Renal pelvis (tissue), 4 donors: ENCODE measurements around the gene SMC6. TPM values are rescaled to one million over a fixed set of nuclear protein-coding genes. Genes with fewer than 3 reads are reported as not detected.

Source experiments
- DNase-seq: peaks from one replicate; pipeline ENCODE4 v3.0.0-alpha.2; 2013
- polyA plus RNA-seq, 3 donors: library from polyadenylated mRNA; unstranded; fragments of 120-200 nt; gene quantifications; one replicate each; pipeline ENCODE4 v1.2.1, GENCODE V29; 2013; ENCODE audit not compliant: insufficient read length in 3 of 3

The SMC6 gene
- polyA plus RNA-seq, 3 donors, result 31.6 to 39.4 (median 35.1) TPM

DNA sequence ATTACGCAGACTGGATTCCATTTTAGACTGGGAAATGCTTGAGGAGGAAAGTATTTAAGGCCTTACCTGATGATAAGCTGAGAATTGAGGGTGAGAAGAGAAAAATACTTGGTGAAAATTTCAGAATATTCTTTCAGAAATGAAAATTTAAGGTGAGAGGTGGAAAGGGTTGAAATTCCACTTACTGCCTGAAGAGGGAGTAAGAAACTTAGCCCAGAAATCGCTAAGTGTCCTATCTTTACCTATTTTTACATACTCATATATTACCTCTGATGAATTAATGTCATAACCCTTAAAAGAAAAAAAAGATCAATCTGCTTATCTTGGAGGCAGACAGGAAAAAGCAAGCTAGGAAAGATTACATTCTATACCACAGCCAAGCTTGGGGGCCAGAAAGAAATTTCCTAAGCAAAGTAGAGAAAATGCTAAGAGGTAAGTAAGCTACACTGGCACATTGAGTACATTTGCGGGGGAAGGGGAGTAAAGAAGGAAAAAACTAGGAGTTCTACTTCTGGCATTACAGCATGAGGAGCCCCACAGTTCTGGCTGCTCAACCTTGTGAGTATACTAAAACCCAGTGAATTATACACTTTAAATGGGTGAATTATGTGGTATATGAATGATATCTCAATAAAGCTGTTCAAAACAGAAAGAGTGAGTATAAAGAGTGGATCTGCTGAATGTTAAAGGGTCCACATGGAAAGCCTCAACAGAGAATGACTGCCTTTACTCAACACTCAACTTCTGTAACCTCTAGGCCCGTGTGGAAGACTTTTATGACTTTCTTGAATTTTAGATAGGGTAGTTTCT is 33.8 kb downstream of the SMC6 start:
- DNase-seq, result no peak

DNA sequence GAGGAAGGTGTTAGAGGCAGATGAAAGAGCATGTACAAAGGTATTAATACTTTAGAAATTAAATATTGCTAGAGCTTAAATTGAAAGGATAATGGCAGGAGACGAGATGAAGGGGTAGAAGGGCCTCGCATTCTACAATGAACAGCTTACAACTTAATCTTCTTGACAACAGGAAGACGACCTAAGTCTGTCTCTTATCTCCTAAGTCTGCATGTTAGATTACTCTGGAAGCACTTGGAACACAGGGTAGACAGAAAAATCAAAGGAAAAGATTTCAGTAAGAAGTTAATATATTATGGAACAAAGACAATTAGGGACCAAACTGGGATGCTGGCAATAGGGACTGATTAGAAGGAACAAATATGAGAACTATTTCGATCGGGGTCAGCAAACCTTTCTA is 34.9 kb downstream of the SMC6 start:
- no peak for DNase-seq

DNA sequence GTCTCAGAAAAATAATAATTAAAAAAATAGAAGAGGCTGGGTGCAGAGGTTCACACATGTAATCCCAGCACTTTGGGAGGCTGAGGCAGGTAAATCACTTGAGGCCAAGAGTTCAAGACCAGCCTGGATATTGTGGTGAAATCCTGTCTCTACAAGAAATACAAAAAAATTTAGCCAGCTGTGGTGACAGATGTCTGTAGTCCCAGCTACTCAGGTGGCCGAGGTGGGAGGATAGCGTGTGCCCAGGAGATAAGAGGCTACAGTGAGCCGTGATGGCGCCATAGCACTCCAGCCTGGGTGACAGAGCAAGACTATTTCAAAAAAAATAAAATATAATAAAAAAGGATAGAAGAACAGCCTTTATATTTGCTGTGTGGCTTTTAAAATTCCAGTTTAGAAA is 35.9 kb downstream of the SMC6 start:
- no peak for DNase-seq

DNA sequence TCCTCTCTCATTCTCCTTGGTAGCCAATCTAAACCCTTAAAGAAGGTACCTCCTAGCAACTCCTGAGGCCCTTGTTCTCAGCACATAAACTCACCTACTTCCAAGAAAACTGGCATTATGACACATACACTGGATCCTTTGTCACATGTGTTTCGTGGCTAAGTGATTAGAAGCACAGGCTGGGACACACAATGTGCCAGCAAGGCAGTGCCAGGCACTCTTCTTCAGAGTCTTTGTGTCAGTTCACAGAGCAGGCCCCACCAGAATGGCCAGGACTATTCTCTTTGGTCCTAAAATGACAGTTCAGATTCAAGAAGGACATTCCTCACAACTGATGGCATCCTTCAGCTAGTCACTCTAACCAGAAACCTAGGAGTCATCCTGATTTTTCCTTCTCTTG is 40.3 kb downstream of the SMC6 start:
- no peak for DNase-seq

DNA sequence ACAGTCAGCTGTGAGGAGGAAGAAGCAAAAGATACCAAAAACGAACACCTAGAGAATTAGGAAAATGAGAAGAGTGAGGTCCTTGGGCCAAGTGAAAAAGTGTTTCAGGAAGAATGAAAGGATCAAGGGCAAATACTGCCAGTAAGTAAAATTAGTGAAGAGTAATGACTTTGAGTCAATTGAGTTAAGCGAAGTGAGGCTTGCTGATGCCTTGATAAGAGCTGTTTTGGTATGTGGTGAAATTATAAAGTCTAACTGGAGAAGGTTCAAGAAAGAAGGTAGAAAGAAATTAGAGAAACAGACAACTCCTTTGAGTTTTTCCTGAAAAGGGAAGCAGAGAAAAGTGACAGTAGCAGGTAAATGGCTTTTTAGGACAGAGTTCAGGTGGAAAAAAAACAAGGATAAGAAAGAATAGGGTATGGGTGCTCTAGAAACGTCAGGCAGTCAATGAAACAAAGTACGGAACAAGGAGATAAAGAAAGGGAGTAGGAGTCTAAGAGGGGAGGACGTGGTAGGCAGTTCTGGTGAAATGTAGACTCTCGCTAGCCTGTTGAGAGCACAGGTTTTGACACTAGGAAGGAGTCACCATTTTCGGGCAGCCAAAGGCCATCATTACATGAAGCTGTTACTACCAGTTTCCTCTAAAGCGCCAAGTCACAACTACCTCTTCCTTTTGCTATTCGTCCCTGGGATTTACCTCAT is 42.9 kb downstream of the SMC6 start:
- no peak for DNase-seq

DNA sequence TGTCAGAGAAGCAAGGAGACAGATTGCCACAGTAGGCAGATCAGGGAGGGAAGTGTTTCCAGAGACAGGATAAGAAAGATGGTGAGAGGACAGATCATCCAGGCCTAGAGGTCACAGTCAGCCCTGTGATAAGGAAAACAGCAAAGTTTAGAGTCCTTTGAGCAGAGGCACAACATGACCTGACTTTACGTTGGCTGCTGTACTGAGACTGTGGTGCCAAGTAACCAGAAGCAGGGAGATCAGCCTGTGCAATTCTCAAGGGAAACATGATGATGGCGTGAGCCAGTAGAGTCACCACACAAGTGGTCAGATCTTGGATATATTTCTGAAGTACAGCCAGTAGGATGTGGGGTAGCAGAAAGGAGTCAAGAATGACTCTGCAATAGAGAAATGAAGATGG is 43.7 kb downstream of the SMC6 start:
- DNase-seq, result no peak

DNA sequence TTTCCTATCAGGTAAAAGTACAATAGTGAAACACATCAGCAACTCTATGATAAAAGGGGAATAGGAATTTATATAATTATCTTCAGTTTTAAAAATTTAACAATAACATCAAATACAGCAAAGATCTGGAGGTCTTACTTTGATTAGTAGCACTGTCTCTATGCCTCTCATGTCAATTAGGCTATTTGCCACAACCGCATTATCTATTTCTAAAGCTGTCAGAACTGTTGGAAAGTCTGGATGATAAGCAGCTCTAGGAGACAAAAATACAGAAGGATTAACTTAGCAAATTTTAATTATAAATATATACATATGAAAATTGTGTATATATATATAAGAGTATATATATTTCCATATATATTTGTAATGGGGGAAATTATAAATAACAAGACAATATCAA is 45.1 kb downstream of the SMC6 start:
- no peak for DNase-seq

DNA sequence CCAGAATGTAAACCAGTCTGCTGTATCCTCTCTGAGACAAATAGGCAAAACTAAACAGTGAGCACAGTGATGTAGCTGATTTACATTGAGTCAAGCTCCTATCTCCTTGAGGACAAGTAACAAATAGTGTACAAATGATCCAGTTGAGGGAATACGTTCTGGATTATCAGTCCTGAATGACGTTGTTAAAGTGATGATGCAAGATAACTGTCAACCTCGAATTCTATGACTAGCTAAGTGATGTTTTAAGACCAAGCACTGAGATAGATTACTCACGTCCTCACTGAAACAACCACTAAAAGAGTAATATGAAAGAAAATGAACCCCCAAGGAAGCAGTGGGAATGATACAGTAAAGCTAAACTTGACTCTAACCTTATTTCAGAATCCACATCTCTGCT is 46.8 kb downstream of the SMC6 start:
- DNase-seq, result no peak

DNA sequence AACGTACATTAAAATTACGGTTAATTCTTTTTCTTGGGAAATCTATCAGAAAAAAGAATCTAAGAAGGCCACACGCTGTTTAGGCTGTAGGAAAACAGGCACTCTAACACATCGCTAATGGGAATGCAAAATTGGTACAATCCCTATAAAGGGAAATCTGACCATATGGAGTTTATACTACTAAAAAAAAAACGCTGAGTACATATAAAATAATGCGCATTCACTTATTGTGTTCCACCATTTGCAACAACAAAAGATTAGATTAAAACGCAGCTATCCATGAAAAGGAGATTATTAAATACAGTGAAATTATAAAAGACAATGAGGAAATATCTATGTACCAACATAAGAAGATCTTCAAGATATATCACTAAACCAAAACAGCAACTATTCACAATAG is 62.8 kb downstream of the SMC6 start:
- no peak for DNase-seq

DNA sequence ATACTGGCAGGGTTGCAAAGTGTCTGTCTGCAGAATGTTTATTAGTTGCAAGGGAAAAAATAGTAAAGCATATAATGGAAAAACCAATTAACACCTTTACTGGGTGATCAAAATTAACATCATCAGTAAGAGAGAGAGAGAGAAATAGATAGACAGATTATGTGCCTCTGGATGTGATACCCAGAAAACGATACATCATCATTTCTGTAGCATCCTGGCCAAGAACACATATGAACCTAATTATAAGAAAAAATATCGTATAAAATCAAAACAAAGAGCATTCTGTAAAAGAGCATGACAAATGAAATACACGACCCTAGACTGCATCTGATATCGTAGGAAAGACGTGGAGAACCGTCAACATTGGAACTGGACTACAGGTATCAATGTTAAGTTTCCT is 64.6 kb downstream of the SMC6 start:
- DNase-seq, result no peak

DNA sequence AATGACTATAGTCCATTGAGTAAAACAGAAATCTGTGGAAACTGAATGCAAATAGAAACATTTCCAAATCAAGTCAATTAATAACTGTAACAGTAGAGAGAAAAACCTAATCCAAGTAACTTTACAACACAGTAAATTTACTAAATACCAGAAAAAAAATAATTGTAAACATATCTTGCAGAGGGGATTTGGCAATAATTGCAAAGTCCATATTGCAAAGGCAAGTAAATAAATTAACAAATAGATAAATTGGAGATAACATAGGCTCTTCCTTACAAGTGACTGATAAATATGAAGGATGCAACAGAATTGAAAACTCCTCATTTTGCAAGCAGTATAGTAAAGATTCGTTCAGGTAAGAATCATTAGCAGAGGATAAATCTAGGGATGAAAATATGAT is 65.0 kb downstream of the SMC6 start:
- no peak for DNase-seq

DNA sequence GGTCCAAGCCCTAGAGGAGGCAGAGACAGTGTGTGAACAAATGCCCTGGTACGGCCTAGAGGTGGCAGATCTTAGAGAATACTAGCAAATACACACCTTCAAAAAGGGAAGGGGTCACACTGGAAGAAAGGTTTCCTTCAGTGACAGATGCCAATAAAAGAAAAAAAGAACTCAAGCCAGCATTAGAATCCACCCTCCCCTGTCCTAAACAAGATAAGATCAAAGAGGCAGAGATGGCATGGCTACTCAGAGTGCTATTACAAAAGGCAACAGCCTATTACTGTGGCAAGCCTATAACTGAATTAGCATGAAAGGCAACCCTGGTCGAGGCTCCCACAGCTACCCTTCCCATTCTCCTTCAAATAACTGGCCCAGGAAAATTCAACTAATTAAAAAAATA is 69.6 kb downstream of the SMC6 start:
- no peak for DNase-seq

DNA sequence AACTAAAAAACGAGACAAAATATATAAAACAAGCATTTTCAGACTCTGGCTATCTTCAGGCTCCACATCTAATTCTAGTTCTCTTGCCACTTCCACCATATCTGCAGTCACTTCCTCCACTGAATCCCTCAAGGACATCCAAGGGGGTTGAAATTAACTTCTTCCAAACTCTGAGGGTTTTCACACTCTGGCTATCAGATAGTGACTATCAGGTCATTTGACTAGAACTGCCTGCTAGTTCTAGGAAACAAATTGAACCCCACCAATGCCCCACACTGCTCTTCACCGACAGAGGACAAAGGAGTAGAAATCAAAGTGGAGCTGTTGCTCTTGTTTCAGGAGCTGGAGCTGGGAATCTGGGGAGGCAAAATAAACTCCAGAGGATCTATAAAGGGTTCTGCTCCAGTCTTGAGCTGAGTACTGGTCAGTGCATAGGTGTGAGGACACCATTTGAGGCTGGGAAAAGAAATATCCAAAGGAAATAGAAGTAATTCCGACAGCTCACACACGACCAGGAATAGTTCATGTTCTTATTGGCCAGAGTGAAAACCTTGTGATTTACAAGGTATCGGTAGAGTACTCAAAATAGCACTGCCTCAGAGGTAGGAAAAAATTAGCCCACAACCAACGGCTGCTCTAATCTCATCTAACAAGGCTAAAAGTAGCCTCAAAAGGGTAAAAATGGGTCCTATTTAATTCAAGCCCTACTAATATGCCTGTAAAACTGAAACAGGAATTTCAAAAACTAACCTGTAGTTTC is 71.3 kb downstream of the SMC6 start:
- no peak for DNase-seq

DNA sequence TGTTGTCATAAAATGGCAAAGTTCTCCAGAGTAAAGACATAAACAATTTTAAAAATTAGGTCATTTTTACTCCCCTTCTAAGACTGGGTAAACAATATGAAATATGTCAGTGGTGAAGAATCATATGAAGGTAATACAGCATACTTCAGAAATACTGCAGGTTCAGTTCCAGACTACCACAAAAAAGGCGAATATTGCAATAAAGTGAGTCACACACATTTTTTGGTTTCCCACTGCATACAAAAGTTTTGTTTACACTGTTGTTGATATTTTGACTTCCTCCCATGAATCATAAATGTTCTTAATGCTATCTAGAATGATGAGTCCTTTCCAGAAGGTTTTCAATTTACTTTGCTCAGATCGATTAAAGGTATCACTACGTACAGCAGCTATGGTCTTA is 73.5 kb downstream of the SMC6 start:
- no peak for DNase-seq

DNA sequence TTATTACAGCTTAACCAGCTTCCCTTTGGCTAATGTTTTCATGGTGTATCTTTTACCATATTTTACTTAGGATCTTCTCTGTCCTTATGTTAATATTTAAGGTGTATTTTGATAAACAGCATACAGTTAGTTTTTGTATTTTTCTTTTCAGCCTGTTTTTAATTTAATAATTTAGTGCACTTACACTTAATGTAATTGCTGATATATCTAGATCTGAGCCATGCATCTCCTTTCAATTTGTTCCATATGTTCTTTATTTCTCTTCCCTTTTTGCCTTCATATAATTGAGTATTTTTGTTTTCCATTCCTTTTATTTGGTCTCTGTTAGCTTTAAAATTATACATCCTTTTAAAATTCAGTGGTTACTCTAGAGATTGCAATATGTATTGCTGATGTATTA is 78.8 kb downstream of the SMC6 start:
- no peak for DNase-seq

DNA sequence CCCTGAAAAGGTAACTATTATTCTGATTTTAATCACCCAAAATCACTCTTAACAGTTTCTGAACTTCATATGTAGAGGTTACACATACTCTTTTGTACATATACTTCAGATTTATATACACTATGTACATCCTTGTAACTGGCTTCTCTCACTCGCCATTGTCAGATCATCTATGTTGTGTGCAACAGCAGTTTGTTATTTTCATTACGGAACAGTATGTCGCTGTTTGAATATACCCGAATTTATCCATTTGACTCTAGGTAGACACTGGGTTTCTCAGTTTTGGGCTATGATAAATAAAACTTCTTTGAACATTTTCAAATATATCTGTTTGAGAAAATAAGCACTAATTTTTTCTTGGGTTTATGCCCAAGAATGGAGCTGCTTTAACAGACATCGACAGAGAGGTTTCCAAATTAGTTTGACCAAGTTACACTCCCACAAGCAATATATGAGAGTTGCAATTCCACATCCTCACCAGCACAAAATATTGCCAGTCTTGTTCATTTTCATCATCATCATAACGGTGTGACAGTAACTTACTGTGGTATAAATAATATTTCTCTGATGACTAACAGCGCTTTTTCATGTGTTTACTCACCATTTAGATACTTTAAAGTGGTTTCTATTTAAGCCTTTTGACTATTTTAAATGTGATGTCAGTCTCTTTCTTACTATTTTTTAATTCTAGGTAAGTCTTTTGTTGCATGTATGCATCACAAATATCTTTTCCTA is 80.9 kb downstream of the SMC6 start:
- no peak for DNase-seq

DNA sequence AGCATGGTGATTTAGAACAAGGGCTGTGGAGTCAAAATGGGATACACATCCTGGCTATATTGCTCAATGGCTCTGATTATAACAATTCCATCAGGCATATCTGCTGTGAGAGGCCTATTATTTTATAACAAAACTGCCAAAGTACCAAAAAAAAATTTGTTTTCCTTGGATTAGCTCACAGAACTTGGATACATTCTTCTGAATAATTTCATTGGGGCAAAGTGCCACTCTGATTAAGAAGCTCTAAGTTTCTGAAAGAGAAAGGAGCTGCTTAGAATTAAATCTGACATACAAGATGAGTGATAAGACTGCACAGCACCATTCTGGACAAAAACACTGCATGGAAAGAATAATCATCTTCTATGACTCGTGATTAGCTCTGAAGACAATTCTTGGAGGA is 85.7 kb downstream of the SMC6 start:
- DNase-seq, result no peak

DNA sequence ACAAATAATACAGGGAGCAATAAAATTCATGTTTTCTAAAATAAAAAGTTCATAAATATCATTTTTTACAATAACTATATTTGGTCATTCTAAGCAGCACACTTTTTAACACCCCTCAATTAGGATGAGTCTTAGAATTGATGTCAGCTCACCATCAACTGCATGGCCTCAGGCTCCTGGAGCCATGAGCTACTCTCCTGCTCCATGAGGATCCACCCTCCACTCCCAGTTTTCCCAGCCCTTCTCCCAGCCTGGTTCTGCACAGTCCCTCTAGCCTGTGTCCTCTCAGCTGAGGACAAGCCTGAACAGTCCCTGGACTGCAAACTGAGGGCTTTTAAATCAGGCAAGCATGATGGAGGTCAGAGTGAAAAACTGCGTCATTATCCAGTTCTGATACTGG is 89.1 kb downstream of the SMC6 start:
- no peak for DNase-seq

DNA sequence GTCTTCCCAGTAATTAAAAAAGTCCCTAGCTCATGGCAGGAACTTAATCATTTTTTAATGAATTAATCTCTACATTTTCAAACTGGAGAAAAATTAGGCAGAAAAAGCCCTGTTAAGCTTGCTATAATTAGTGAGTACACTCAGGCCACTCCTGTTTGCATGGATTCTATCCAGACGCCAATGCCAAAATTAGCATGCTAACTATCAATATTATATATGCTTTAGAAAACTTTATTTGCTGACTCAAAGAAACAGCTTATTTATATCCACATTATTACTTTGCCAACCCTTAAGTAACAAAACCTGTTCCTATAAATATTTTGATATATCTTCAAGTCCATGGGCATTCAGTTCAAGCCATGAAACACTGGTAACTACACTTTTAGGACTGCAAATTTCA is 90.9 kb downstream of the SMC6 start:
- no peak for DNase-seq

DNA sequence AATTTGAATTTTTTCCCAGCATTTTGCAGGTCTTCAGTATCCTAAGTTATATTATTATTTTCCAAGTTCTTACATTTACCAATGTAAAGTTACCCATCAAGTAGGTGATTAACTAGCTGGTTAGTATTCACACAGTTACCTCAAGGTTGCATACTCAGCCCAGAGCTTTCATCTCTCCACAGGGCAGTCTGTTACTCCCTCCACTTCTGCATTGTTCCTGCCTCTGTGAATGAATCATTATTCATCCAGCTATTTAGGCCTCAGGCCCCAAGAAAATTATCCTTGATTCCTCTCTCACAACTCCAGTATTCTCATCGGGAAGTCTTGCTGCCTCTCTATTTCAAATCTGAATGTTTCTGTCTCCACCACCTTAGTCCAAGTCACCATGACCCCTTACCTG is 92.2 kb downstream of the SMC6 start:
- no peak for DNase-seq

DNA sequence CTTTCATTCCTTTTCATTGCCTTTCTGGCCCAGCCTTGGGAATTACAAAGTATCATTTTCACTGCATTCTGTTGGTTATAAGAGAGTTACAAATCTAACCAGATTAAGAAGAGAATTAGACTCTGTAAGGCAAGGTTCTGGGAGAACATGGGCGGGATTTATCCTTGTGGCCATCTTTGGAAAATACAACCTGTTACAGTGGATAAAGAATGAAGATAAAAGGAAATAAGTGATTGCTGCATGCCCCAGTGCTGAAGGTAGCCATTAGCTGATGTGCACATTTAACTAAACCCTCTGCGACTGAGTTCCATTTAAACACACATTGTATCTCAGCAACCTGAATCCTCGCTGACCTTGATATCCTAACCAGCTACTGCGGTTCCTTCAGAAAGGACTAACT is 93.4 kb downstream of the SMC6 start:
- no peak for DNase-seq

DNA sequence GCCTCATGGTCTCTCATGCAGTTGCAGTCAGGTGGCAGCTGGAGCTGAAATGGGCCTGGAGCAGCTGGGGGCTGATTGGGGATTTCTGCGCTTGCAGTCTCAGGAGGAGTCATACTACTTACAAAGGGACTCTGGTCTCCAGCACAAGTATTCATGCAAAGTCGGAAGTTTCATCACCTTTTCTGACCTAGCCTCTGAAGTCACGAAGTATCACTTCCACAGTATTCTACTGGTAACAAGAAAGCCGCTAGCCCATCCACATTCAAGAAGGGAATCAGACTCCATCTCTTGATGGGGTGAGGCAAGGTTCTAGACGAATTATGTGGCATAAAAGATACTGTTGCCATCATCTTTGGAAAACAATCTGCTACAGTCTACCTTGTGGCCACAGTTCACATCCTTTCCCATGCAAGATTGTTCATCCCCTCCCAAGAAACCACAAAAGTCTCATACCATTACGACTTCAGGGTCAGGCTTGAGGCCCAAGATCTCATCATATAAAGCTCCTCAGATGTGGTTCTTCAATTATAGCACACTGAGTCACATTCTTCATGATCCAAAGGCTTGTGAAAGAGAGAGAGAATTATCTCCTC is 95.3 kb downstream of the SMC6 start:
- no peak for DNase-seq
